GM23338 (cell line): Measurements from ENCODE around the gene SLC2A1. TPM values are rescaled to one million over a fixed set of nuclear protein-coding genes. Genes with fewer than 3 reads are reported as not detected.

Experiments used
- ATAC-seq: fragments of 200-7000 bp; cut with Tn5 transposase; 3 replicates; pipeline ENCODE4 v1.9.1; 2020
- DNase-seq: peaks from one replicate; pipeline ENCODE4 v3.0.0-alpha.2; 2015; ENCODE audit warnings: low spot score
- H2AFZ ChIP-seq: fragments of 200-600 bp; sonication (generic); 2 replicates; pipeline ENCODE4 v1.8.0; 2016; ENCODE audit warnings: antibody characterized with exemption, mild to moderate bottlenecking, moderate library complexity
- H3F3A ChIP-seq: fragments of 200-600 bp; sonication (generic); replicated peaks from 2 replicates; pipeline ENCODE4 v1.8.0; 2017; ENCODE audit warnings: antibody characterized with exemption, mixed run types, low read depth
- H3K27ac ChIP-seq: fragments of 200-600 bp; sonication (generic); 2 replicates; pipeline ENCODE4 v1.6.1; 2016; ENCODE audit warnings: low read depth
- H3K27me3 ChIP-seq: fragments of 200-600 bp; sonication (generic); 2 replicates; pipeline ENCODE4 v1.8.0; 2016; ENCODE audit warnings: mild to moderate bottlenecking, mixed run types, moderate library complexity; ENCODE audit not compliant: insufficient read depth
- H3K36me3 ChIP-seq: fragments of 200-600 bp; sonication (generic); 2 replicates; pipeline ENCODE4 v1.8.0; 2016; ENCODE audit warnings: mild to moderate bottlenecking; ENCODE audit not compliant: insufficient read depth
- H3K4me1 ChIP-seq: fragments of 200-600 bp; sonication (generic); 2 replicates; pipeline ENCODE4 v1.8.0; 2016; ENCODE audit warnings: mild to moderate bottlenecking, moderate library complexity; ENCODE audit not compliant: insufficient read depth
- H3K4me2 ChIP-seq: fragments of 200-600 bp; sonication (generic); 2 replicates; pipeline ENCODE4 v1.7.1; 2017; ENCODE audit warnings: mixed run types
- H3K4me3 ChIP-seq: fragments of 200-600 bp; sonication (generic); 2 replicates; pipeline ENCODE4 v1.6.1; 2016; ENCODE audit warnings: mixed run types
- H3K79me2 ChIP-seq: fragments of 200-600 bp; sonication (generic); replicated peaks from 2 replicates; pipeline ENCODE4 v1.8.0; 2017; ENCODE audit warnings: mild to moderate bottlenecking; ENCODE audit not compliant: insufficient read depth
- H3K9me2 ChIP-seq: fragments of 200-600 bp; sonication (generic); 2 replicates; pipeline ENCODE4 v1.8.0; 2017; ENCODE audit not compliant: insufficient read depth
- H4K20me1 ChIP-seq: fragments of 200-600 bp; sonication (generic); replicated peaks from 2 replicates; pipeline ENCODE4 v1.8.0; 2017; ENCODE audit warnings: mild to moderate bottlenecking; ENCODE audit not compliant: insufficient read depth
- H3K27ac Mint-ChIP-seq: 2 replicates; pipeline ENCODE4 v1.8.0; 2020; ENCODE audit warnings: inconsistent platforms, mild to moderate bottlenecking, moderate library complexity, mixed read lengths
- H3K27me3 Mint-ChIP-seq: 3 replicates; pipeline ENCODE4 v1.8.0; 2022; ENCODE audit warnings: low read depth, mild to moderate bottlenecking, moderate library complexity, mixed read lengths, inconsistent platforms; ENCODE audit not compliant: insufficient read depth, poor library complexity
- H3K36me3 Mint-ChIP-seq: 3 replicates; pipeline ENCODE4 v1.8.0; 2021; ENCODE audit warnings: low read depth, mild to moderate bottlenecking, inconsistent platforms, moderate library complexity, mixed read lengths
- H3K4me1 Mint-ChIP-seq: 3 replicates; pipeline ENCODE4 v1.8.0; 2020; ENCODE audit warnings: mild to moderate bottlenecking, inconsistent platforms, mixed read lengths
- H3K4me3 Mint-ChIP-seq: 3 replicates; pipeline ENCODE4 v1.8.0; 2021; ENCODE audit warnings: moderate library complexity, mild to moderate bottlenecking, inconsistent platforms, mixed read lengths
- H3K9me3 Mint-ChIP-seq: 3 replicates; pipeline ENCODE4 v1.8.0; 2020; ENCODE audit warnings: moderate library complexity, mild to moderate bottlenecking, inconsistent platforms, mixed read lengths
- CREB1 ChIP-seq: fragments of 250-450 bp; sonication (Bioruptor Pico); IDR thresholded peaks from 2 replicates; pipeline ENCODE4 v1.5.0; 2020; ENCODE audit warnings: low read depth, mild to moderate bottlenecking, moderate library complexity
- EZH2phosphoT487 ChIP-seq: fragments of 200-600 bp; sonication (generic); IDR thresholded peaks from one replicate; pipeline ENCODE4 v1.8.1; 2018; ENCODE audit warnings: antibody characterized with exemption; ENCODE audit not compliant: unreplicated experiment
- JUNB ChIP-seq: IDR thresholded peaks from one replicate; pipeline ENCODE4 v1.6.1; 2016; ENCODE audit warnings: antibody characterized with exemption; ENCODE audit not compliant: unreplicated experiment
- NANOG ChIP-seq: IDR thresholded peaks from 2 replicates; pipeline ENCODE4 v1.6.1; 2016; ENCODE audit warnings: antibody characterized with exemption, borderline replicate concordance
- POLR2AphosphoS5 ChIP-seq: IDR thresholded peaks from 2 replicates; pipeline ENCODE4 v1.6.1; 2016; ENCODE audit warnings: antibody characterized with exemption, low read depth
- STAT1 ChIP-seq: IDR thresholded peaks from one replicate; pipeline ENCODE4 v1.6.1; 2016; ENCODE audit warnings: antibody characterized with exemption; ENCODE audit not compliant: unreplicated experiment
- ZNF114 ChIP-seq: fragments of 250-450 bp; sonication (Bioruptor Pico); IDR thresholded peaks from 2 replicates; pipeline ENCODE4 v1.5.0; 2020; ENCODE audit warnings: mild to moderate bottlenecking, moderate library complexity
- polyA plus RNA-seq: library from polyadenylated mRNA; unstranded; fragments of >200 nt; fragmentation: Nextera tagmentation; extraction: Ambion mirVana; gene quantifications from 2 replicates; pipeline ENCODE4 v1.2.1, GENCODE V29; 2016
- total RNA-seq: library from RNA; depleted of rRNA; stranded (reverse); fragments of >200 nt; shearing (Covaris generic); gene quantifications from 2 replicates; pipeline ENCODE4 v1.2.3, GENCODE V29; 2014
- TF ChIP-seq, protein P1 (sequence below): IDR thresholded peaks from one replicate; pipeline ENCODE4 v1.6.1; 2018; ENCODE audit warnings: antibody characterized with exemption; ENCODE audit not compliant: unreplicated experiment
- TF ChIP-seq, protein P2 (sequence below), 2 experiments: fragments of 200-600 bp in 1 of 2; sonication (generic) in 1 of 2; conservative IDR thresholded peaks; 2 replicates each; pipeline versions ENCODE4 v1.5.1 to v1.6.1; 2016 to 2017; ENCODE audit warnings: antibody characterized with exemption in 2 of 2, low read depth in 2 of 2, mild to moderate bottlenecking in 2 of 2, moderate library complexity in 1 of 2
- TF ChIP-seq, protein P3 (sequence below): fragments of 250-450 bp; sonication (Bioruptor Pico); IDR thresholded peaks from 2 replicates; pipeline ENCODE4 v1.5.0; 2020; ENCODE audit warnings: mild to moderate bottlenecking, moderate library complexity

Gene SLC2A1
- total and polyA plus RNA-seq, 2 experiments from 2014 or later = 66.1 to 305 TPM

DNA sequence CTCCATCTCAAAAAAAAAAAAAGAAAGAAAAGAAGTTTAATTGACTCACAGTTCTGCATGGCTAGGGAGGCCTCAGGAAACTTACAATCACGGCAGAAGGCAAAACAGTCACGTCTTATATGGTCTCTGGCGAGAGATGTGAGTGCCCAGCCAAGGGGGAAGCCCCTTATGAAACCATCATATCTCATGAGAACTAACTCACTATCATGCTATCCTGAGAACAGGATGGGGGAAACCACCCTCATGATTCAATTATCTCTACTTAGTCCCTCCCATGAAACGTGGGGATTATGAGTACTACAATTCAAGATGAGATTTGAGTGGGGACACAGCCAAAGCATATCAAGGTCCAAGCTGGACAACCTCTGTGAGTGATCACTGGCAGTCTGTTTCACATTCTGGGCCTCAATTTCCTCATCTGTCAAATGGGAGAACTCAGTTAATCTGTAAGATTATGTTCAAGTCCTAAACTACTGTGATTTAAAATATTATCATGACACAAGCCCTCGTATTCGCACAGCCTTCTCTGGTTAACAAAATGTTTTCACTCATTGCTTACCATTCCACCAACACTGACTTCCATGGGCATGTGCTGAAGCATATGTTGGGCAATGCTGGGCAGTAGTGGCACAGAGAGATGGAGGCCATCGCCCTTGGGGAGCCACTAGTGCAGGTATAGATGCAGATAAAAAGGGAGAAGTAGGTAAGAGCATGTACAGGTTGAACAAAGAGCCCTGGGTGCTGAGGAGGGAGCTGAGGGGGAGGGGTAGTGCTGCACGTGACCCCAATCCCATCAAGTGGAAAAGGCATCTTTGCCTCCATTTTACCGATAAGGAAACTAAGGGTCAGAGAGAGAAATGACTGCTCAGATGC lies 46.2 kb upstream of the SLC2A1 start:
- H3K4me3 ChIP-seq = no peak overlapping the region
- H3K79me2 ChIP-seq = no peaks in the 10 kb centered on the region
- H3K36me3 ChIP-seq = no peaks in the 10 kb centered on the region; the same call in 1 of the 2 replicates
- TF ChIP-seq, protein P1, sequence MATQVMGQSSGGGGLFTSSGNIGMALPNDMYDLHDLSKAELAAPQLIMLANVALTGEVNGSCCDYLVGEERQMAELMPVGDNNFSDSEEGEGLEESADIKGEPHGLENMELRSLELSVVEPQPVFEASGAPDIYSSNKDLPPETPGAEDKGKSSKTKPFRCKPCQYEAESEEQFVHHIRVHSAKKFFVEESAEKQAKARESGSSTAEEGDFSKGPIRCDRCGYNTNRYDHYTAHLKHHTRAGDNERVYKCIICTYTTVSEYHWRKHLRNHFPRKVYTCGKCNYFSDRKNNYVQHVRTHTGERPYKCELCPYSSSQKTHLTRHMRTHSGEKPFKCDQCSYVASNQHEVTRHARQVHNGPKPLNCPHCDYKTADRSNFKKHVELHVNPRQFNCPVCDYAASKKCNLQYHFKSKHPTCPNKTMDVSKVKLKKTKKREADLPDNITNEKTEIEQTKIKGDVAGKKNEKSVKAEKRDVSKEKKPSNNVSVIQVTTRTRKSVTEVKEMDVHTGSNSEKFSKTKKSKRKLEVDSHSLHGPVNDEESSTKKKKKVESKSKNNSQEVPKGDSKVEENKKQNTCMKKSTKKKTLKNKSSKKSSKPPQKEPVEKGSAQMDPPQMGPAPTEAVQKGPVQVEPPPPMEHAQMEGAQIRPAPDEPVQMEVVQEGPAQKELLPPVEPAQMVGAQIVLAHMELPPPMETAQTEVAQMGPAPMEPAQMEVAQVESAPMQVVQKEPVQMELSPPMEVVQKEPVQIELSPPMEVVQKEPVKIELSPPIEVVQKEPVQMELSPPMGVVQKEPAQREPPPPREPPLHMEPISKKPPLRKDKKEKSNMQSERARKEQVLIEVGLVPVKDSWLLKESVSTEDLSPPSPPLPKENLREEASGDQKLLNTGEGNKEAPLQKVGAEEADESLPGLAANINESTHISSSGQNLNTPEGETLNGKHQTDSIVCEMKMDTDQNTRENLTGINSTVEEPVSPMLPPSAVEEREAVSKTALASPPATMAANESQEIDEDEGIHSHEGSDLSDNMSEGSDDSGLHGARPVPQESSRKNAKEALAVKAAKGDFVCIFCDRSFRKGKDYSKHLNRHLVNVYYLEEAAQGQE = no peak
- TF ChIP-seq STAT1 (no peak), POLR2AphosphoS5 (no peak), CREB1 (CRISPR knock-in tag) (no peak)
- TF ChIP-seq, protein P2, sequence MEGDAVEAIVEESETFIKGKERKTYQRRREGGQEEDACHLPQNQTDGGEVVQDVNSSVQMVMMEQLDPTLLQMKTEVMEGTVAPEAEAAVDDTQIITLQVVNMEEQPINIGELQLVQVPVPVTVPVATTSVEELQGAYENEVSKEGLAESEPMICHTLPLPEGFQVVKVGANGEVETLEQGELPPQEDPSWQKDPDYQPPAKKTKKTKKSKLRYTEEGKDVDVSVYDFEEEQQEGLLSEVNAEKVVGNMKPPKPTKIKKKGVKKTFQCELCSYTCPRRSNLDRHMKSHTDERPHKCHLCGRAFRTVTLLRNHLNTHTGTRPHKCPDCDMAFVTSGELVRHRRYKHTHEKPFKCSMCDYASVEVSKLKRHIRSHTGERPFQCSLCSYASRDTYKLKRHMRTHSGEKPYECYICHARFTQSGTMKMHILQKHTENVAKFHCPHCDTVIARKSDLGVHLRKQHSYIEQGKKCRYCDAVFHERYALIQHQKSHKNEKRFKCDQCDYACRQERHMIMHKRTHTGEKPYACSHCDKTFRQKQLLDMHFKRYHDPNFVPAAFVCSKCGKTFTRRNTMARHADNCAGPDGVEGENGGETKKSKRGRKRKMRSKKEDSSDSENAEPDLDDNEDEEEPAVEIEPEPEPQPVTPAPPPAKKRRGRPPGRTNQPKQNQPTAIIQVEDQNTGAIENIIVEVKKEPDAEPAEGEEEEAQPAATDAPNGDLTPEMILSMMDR (conservative IDR thresholded peaks at IDR 0.05; ENCODE audit: low read depth in 2 of 2) = no peak
- Mint-ChIP-seq H3K9me3 (no peaks in the 10 kb centered on the region), H3K4me1 (peaks cover 42% of the 10 kb centered on the region), H3K27me3 (peaks cover 12% of the 10 kb centered on the region), H3K27ac (no peak overlapping the region), H3K36me3 (no peaks in the 10 kb centered on the region), H3K4me3 (no peak overlapping the region; the same call in 2 of the 3 replicates)
- no peak overlapping the region for H3K27ac ChIP-seq
- peaks cover 36% of the 10 kb centered on the region for H3K4me1 ChIP-seq
- H3K27me3 ChIP-seq = no peaks in the 10 kb centered on the region
- no peak for DNase-seq
- H4K20me1 ChIP-seq = no peaks in the 10 kb centered on the region
- no peaks in the 10 kb centered on the region for H3K9me2 ChIP-seq
- no peak overlapping the region for H2AFZ ChIP-seq
- no peak overlapping the region for H3K4me2 ChIP-seq
- H3F3A ChIP-seq = peaks cover 12% of the 10 kb centered on the region
- ATAC-seq = no peak

DNA sequence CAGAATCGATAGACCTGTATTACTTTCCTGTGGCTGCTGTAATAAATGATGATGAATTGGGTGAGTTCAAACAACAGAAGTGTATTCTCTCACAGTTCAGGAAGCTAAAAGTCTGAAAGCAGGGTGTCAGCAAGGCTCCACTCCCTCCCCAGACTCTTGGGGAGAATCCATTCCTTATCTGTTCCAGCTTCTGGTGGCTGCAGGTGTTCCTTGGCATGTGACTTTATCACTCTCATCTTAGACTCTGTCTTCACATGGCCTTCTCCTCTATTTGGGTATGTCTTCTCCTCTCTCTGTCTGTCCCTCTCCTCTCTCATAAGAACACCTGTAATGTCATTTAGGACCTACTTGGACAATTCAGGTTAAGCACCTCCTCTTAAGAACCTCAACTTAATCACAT lies 44.1 kb upstream of the SLC2A1 start:
- no peak overlapping the region for H3K27ac ChIP-seq
- Mint-ChIP-seq H3K27me3 (peaks cover 3% of the 10 kb centered on the region), H3K4me1 (peaks cover 24% of the 10 kb centered on the region), H3K36me3 (no peaks in the 10 kb centered on the region), H3K4me3 (no peak overlapping the region), H3K9me3 (no peaks in the 10 kb centered on the region), H3K27ac (no peak overlapping the region)
- H3K4me3 ChIP-seq = no peak overlapping the region
- no peak for DNase-seq
- H3K9me2 ChIP-seq = no peaks in the 10 kb centered on the region
- H2AFZ ChIP-seq = no peak overlapping the region
- H3K36me3 ChIP-seq = no peaks in the 10 kb centered on the region; the same call in 1 of the 2 replicates
- H3K4me2 ChIP-seq = no peak overlapping the region
- H3K27me3 ChIP-seq = no peaks in the 10 kb centered on the region
- H3F3A ChIP-seq = peaks cover 6% of the 10 kb centered on the region; the same call in 1 of the 2 replicates
- H3K4me1 ChIP-seq = peaks cover 23% of the 10 kb centered on the region
- no peaks in the 10 kb centered on the region for H4K20me1 ChIP-seq
- ATAC-seq = no peak
- no peaks in the 10 kb centered on the region for H3K79me2 ChIP-seq
- TF ChIP-seq EZH2phosphoT487 = no peak
- TF ChIP-seq POLR2AphosphoS5 = no peak
- no peak for TF ChIP-seq ZNF114 (CRISPR knock-in tag)
- TF ChIP-seq, protein P3, sequence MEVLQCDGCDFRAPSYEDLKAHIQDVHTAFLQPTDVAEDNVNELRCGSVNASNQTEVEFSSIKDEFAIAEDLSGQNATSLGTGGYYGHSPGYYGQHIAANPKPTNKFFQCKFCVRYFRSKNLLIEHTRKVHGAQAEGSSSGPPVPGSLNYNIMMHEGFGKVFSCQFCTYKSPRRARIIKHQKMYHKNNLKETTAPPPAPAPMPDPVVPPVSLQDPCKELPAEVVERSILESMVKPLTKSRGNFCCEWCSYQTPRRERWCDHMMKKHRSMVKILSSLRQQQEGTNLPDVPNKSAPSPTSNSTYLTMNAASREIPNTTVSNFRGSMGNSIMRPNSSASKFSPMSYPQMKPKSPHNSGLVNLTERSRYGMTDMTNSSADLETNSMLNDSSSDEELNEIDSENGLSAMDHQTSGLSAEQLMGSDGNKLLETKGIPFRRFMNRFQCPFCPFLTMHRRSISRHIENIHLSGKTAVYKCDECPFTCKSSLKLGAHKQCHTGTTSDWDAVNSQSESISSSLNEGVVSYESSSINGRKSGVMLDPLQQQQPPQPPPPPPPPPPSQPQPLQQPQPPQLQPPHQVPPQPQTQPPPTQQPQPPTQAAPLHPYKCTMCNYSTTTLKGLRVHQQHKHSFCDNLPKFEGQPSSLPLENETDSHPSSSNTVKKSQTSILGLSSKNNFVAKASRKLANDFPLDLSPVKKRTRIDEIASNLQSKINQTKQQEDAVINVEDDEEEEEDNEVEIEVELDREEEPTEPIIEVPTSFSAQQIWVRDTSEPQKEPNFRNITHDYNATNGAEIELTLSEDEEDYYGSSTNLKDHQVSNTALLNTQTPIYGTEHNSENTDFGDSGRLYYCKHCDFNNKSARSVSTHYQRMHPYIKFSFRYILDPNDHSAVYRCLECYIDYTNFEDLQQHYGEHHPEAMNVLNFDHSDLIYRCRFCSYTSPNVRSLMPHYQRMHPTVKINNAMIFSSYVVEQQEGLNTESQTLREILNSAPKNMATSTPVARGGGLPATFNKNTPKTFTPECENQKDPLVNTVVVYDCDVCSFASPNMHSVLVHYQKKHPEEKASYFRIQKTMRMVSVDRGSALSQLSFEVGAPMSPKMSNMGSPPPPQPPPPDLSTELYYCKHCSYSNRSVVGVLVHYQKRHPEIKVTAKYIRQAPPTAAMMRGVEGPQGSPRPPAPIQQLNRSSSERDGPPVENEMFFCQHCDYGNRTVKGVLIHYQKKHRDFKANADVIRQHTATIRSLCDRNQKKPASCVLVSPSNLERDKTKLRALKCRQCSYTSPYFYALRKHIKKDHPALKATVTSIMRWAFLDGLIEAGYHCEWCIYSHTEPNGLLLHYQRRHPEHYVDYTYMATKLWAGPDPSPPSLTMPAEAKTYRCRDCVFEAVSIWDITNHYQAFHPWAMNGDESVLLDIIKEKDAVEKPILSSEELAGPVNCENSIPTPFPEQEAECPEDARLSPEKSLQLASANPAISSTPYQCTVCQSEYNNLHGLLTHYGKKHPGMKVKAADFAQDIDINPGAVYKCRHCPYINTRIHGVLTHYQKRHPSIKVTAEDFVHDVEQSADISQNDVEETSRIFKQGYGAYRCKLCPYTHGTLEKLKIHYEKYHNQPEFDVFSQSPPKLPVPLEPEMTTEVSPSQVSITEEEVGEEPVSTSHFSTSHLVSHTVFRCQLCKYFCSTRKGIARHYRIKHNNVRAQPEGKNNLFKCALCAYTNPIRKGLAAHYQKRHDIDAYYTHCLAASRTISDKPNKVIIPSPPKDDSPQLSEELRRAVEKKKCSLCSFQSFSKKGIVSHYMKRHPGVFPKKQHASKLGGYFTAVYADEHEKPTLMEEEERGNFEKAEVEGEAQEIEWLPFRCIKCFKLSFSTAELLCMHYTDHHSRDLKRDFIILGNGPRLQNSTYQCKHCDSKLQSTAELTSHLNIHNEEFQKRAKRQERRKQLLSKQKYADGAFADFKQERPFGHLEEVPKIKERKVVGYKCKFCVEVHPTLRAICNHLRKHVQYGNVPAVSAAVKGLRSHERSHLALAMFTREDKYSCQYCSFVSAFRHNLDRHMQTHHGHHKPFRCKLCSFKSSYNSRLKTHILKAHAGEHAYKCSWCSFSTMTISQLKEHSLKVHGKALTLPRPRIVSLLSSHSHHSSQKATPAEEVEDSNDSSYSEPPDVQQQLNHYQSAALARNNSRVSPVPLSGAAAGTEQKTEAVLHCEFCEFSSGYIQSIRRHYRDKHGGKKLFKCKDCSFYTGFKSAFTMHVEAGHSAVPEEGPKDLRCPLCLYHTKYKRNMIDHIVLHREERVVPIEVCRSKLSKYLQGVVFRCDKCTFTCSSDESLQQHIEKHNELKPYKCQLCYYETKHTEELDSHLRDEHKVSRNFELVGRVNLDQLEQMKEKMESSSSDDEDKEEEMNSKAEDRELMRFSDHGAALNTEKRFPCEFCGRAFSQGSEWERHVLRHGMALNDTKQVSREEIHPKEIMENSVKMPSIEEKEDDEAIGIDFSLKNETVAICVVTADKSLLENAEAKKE (CRISPR knock-in tag) = no peak
- TF ChIP-seq JUNB = no peak
- no peak for TF ChIP-seq NANOG
- TF ChIP-seq CREB1 (CRISPR knock-in tag) = no peak
